Activated B cell treated with CpG ODN at 0.5 μM for 24 hours (primary cell): ENCODE data around the gene SPANXN2. TPM values are rescaled to one million over a fixed set of nuclear protein-coding genes. Genes with fewer than 3 reads are reported as not detected.

Experiments used
- ATAC-seq: fragments of 200-7000 bp; cut with Tn5 transposase; one replicate; pipeline ENCODE4 v1.10.0; 2021; ENCODE audit warnings: low read depth, mild to moderate bottlenecking, moderate library complexity
- CTCF ChIA-PET: fragments of 350-600 bp; sonication (Branson Sonifier 250); formaldehyde crosslinking; loops from one replicate; lab custom pipeline; 2021; ENCODE audit warnings: antibody characterized with exemption; lab: Charles Lee
- POLR2A ChIA-PET: fragments of 350-600 bp; sonication (Branson Sonifier 250); formaldehyde crosslinking; loops from one replicate; lab custom pipeline; 2021; ENCODE audit warnings: antibody characterized with exemption; lab: Charles Lee
- DNase-seq: peaks from one replicate; pipeline ENCODE4 v3.0.0; 2022
- H3K27ac Mint-ChIP-seq: one replicate; pipeline ENCODE4 v1.8.0; 2020; ENCODE audit warnings: mixed read lengths
- H3K27me3 Mint-ChIP-seq: one replicate; pipeline ENCODE4 v1.8.0; 2021; ENCODE audit warnings: mixed read lengths
- H3K36me3 Mint-ChIP-seq: one replicate; pipeline ENCODE4 v1.8.0; 2021; ENCODE audit warnings: low read depth, mixed read lengths
- H3K4me1 Mint-ChIP-seq: one replicate; pipeline ENCODE4 v1.8.0; 2021; ENCODE audit warnings: mixed read lengths
- H3K4me3 Mint-ChIP-seq: one replicate; pipeline ENCODE4 v1.8.0; 2020; ENCODE audit warnings: mild to moderate bottlenecking, mixed read lengths
- H3K9me3 Mint-ChIP-seq: one replicate; pipeline ENCODE4 v1.8.0; 2020; ENCODE audit warnings: mixed read lengths
- intact Hi-C: fragments of 100-400 bp; cut with micrococcal nuclease; formaldehyde crosslinking; loops from one replicate; pipeline ENCODE4 v1.15.1; 2024
- total RNA-seq: library from RNA; stranded (reverse); gene quantifications from 2 replicates; pipeline ENCODE4 v1.2.3, GENCODE V29; 2022
- TF ChIP-seq, protein P1 (sequence below): fragments of 200-600 bp; IDR thresholded peaks from one replicate; pipeline ENCODE4 v1.8.0; 2022; ENCODE audit warnings: antibody characterized with exemption, mild to moderate bottlenecking

SPANXN2 gene
- total RNA-seq, 1 donor from 2014 or later, result not detected

- POLR2A ChIA-PET, result no interaction called here
- intact Hi-C loops, result no loop called here
- Mint-ChIP-seq H3K27me3 (no peaks in the 10 kb centered on the region), H3K27ac (no peak overlapping the region), H3K36me3 (no peaks in the 10 kb centered on the region), H3K4me3 (no peak overlapping the region), H3K9me3 (peaks cover 3% of the 10 kb centered on the region), H3K4me1 (no peaks in the 10 kb centered on the region)
- ATAC-seq, result no peak
- no peak for DNase-seq
- CTCF ChIA-PET, result no interaction called here
- TF ChIP-seq, protein P1, sequence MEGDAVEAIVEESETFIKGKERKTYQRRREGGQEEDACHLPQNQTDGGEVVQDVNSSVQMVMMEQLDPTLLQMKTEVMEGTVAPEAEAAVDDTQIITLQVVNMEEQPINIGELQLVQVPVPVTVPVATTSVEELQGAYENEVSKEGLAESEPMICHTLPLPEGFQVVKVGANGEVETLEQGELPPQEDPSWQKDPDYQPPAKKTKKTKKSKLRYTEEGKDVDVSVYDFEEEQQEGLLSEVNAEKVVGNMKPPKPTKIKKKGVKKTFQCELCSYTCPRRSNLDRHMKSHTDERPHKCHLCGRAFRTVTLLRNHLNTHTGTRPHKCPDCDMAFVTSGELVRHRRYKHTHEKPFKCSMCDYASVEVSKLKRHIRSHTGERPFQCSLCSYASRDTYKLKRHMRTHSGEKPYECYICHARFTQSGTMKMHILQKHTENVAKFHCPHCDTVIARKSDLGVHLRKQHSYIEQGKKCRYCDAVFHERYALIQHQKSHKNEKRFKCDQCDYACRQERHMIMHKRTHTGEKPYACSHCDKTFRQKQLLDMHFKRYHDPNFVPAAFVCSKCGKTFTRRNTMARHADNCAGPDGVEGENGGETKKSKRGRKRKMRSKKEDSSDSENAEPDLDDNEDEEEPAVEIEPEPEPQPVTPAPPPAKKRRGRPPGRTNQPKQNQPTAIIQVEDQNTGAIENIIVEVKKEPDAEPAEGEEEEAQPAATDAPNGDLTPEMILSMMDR, result no peak
Measured at GRCh38 chrX:143733866-143734265, 13.3 kb upstream of the SPANXN2 start.

DNA sequence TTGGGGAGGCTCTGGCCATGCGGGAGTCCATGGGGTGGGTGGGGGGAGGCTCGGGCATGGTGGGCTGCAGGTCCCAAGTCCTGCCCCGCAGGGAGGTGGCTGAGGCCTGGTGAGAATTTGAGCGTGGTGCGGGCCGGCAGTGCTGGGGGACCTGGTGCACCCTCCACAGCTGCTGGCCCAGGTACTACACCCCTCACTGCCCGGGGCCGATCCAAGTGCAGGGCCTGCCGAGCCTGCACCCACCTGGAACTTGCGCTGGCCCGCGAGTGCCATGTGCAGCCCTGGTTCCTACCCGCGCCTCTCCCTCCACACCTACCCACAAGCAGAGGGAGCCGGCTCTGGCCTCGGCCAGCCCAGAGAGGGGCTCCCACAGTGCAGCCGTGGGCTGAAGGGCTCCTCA, 5.7 kb upstream of the SPANXN2 start:
- H3K27ac Mint-ChIP-seq, result no peak overlapping the region
- H3K9me3 Mint-ChIP-seq, result no peaks in the 10 kb centered on the region
- CTCF ChIA-PET, result no interaction called here
- H3K4me1 Mint-ChIP-seq, result no peaks in the 10 kb centered on the region
- DNase-seq (no peak), ATAC-seq (no peak)
- TF ChIP-seq, protein P1, result no peak
- no peaks in the 10 kb centered on the region for H3K27me3 Mint-ChIP-seq
- intact Hi-C loops, result no loop called here
- H3K4me3 Mint-ChIP-seq, result no peak overlapping the region
- H3K36me3 Mint-ChIP-seq, result no peaks in the 10 kb centered on the region
- POLR2A ChIA-PET, result no interaction called here

DNA sequence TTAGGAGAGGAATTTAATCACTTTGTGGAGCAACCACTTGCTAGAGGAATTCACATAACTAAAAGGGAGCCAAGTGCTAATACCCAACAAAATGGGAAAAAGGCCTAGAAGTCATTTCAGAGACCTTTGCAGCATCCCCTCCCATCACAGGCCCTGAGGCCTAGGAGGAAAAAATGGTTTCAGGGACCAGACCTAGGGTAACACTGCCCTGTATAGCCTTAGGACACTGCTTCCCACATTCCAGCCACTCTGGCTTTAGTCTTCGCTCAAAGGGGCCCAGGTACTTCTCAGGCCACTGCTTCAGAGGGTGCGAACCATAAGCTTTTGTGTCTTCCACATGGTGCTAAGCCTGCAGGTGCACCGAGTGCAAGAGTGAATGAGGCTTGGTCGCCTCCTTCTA, 19.1 kb downstream of the SPANXN2 start:
- intact Hi-C loops, result no loop called here
- CTCF ChIA-PET, result no interaction called here
- no peak for ATAC-seq
- Mint-ChIP-seq H3K4me1 (no peaks in the 10 kb centered on the region), H3K27ac (no peak overlapping the region), H3K36me3 (no peaks in the 10 kb centered on the region), H3K4me3 (no peak overlapping the region), H3K9me3 (peaks cover 10% of the 10 kb centered on the region), H3K27me3 (no peaks in the 10 kb centered on the region)
- TF ChIP-seq, protein P1, result no peak
- POLR2A ChIA-PET, result no interaction called here
- no peak for DNase-seq

- Mint-ChIP-seq H3K27ac (no peak overlapping the region), H3K36me3 (no peaks in the 10 kb centered on the region), H3K4me3 (no peak overlapping the region), H3K4me1 (no peaks in the 10 kb centered on the region), H3K9me3 (peaks cover 3% of the 10 kb centered on the region), H3K27me3 (no peaks in the 10 kb centered on the region)
- ChIA-PET CTCF (no interaction called here), POLR2A (no interaction called here)
- intact Hi-C loops, result no loop called here
- TF ChIP-seq, protein P1, result no peak
- ATAC-seq, result no peak
- no peak for DNase-seq
Measured at GRCh38 chrX:143694885-143695284, 25.7 kb downstream of the SPANXN2 start.

GRCh38 chrX:143683486-143683885, 37.1 kb downstream of the SPANXN2 start:
- no peaks in the 10 kb centered on the region for H3K36me3 Mint-ChIP-seq
- CTCF ChIA-PET, result no interaction called here

More at GRCh38 chrX:143683486-143683885, 37.1 kb downstream of the SPANXN2 start:
- Mint-ChIP-seq H3K4me3 (no peak overlapping the region), H3K27ac (no peak overlapping the region), H3K27me3 (no peaks in the 10 kb centered on the region), H3K4me1 (no peaks in the 10 kb centered on the region), H3K9me3 (peaks cover 2% of the 10 kb centered on the region)
- TF ChIP-seq, protein P1, result no peak
- intact Hi-C loops, result no loop called here
- ATAC-seq (no peak), DNase-seq (no peak)
- POLR2A ChIA-PET, result no interaction called here
